Nucleus accumbens (tissue), 56 donors: ENCODE results near the gene DNAH14.
"Not testable (repeated sequence)": the region's sequence is repeated elsewhere in the genome, so short reads cannot be mapped to it uniquely, and the experiment has no call there.

Experiments
- DNase-seq, 56 donors: peaks; one replicate each; lab custom pipeline; 2025; lab: John Stamatoyannopoulos, UW

Gene DNAH14

DNA sequence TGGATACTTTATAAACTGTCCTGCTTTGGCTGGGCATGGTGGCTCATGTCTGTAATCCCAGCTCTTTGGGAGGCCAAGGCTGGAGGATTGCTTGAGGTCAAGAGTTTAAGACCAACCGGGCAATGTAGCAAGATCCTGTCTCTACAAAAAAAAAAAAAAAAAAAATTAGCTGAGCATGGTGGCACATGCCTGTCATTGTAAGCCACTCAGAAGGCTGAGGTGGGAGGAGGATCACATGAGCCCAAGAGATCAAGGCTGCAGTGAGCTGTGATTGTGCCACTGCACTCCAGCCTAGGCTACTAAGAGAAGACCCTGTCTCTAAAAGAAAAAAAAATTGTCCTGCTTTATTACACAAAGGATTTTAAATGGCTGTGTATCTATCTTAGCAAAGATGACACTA, 403.2 kb downstream of the DNAH14 start:
- DNase-seq = no peak

DNA sequence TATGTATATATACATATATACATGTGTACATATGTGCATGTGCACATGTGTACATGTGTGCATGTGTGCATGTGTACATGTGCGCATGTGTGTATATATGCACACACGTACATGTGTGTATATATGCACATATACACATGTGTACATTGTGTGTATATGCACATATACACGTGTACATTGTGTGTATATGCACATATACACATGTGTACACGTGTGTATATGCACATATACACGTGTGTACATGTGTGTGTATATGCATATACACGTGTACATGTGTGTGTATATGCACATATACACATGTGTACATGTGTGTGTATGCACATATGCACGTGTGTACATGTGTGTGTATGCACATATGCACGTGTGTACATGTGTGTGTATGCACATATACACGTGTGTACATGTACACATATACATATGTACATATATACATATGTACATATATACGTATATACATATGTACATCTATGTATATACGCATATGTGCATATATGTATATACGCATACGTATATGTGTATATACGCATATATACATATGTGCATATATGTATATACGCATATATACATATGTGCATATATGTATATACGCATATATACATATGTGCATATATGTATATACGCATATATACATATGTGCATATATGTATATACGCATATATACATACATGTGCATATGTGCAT, 405.8 kb downstream of the DNAH14 start:
- DNase-seq = not testable (repeated sequence)

- DNase-seq = no peak
Measured at GRCh38 chr1:225338545-225338944, 409.1 kb downstream of the DNAH14 start.

DNA sequence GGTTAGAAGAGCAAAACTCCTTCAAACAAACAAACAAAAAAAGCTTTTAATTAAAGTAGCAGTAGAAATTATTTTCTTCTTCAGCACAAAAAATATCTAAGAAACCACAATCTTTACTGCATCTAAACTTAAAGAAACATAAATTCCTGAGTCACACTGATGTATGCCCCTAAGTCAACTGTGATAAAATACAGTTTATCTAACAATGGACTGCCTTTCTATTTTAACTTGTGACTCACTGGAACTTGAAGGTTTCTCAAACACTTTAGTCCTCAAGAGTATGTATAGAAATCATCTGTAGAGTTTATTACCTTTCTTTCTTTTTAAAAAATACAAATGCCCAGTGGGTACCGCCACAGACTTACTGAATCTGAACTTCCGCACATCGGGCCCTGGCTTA, 412.2 kb downstream of the DNAH14 start:
- DNase-seq = no peak

DNA sequence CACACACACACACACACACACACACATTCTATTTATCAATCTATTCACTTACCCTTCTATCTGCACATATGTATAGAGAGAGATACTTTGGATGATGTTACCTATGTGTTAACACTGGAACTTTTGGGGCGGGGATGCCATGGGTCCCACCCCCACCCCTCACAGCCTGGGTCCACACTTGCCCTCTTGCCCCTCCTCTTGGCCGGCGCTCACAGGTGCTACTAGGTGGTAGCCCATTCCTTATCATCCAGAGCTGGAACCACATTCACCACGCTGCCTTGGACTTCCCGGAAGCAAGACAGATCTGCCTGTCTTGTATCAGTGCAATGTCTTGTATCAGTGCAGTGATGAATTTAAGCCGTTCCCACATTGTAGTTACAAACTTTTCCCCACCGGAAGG, 413.2 kb downstream of the DNAH14 start:
- DNase-seq = no peak

DNA sequence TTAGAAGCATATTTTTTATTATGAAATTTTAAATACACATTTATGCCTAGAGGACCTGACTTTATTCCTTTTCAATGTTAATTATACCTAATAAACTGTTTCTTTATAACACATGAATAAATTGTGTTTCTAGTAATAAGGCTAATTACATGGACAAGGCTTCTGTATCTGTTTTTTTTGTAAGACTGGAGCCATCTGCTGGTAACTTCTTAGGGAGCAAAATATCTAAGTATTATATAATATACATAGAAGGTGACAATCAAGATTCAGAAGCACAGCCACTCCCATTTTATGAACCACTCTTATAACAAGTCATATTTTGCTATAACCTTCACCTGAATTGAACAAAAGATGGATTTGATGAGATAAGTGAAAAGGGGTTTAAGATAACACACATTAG, 414.1 kb downstream of the DNAH14 start:
- no peak for DNase-seq

- no peak for DNase-seq
Measured at GRCh38 chr1:225347123-225347683, 417.7 kb downstream of the DNAH14 start.

GRCh38 chr1:225348400-225348799, 418.9 kb downstream of the DNAH14 start:
- DNase-seq = no peak

DNA sequence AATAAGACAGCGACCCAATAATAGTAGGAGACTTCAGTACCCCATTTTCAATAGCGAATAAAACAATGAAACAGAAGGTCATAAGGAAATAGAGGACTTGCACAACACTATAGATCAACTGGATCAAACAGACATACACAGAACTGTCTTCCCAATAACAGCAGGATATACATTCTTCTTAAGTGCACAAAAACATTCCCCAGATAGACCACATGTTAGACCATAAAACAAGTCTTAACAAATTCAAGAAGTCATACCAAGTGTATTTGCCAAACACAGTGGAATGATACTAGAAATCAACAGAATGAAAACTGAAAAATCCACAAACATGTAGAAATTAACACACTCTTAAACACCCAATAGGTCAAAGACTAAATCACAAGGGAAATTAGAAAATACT, 420.4 kb downstream of the DNAH14 start:
- DNase-seq = no peak

DNA sequence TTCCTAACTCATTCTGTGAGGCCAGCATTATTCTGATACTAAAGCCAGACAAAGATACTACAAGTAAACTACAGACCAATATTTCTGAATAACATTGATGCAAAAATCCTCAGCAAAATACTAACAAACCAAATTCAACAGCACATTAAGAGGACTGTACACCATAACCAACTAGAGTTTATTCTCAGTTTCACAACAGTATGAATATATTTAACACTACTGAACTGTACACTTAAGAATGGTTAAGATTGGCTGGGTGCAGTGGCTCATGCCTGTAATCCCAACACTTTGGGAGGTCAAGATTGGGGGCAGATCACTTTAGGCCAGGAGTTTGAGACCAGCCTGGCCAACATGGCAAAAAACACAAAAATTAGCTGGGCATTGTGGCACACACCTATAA, 421.4 kb downstream of the DNAH14 start:
- DNase-seq = no peak

DNA sequence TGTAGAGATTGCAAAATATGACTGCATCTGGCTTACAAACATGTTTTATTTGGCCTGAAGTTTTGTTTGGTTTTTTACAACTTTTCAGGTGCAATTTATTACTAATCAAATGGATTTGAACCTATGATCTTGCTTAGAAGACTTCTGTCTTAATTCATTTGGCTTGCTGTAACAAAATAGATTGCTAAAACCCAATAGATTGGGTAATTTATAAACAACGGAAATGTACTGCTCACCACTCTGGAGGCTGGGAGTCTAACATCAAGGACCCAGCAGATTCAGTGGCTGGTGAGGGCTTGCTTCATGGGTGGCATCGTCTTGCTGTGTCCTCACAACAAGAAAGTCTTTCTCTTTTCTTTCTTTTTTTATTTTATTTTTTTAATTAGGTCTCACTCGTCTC, 425.4 kb downstream of the DNAH14 start:
- DNase-seq = no peak

DNA sequence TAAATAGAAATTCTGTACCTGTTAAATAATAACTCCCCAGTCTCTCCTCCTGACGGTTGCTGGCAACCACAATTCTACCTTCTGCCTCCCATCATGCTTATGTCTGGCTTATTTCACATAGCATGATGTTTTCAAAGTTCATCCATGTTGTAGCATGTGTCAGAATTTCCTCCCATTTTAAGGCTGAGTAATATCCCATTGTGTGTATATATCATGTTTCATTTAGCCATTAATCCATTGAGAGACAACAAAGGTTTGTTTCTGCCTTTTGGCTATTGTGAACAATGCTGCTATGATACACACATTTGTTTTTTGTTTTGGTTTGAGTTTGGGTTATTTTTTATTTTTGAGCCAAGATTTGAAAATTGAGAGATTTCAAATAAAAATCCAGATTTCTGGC, 426.4 kb downstream of the DNAH14 start:
- DNase-seq = no peak

DNA sequence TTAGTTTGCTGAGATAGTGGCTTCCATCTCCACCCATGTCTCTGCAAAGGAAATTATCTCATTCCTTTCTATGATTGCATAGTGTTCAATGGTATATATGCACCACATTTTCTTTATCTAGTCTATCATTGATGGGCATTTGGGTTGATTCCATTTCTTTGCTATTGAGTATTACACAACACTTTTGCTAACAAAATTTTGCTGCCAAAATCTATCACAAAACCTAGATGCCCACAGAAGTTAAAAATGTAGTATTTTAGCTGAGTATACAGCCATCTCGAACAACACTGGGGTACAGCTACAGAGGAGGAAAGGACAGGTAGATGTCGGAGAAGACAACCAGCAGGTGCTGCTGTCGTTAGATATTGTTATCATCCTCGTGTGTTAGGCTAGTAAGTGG, 430.6 kb downstream of the DNAH14 start:
- DNase-seq = no peak

DNA sequence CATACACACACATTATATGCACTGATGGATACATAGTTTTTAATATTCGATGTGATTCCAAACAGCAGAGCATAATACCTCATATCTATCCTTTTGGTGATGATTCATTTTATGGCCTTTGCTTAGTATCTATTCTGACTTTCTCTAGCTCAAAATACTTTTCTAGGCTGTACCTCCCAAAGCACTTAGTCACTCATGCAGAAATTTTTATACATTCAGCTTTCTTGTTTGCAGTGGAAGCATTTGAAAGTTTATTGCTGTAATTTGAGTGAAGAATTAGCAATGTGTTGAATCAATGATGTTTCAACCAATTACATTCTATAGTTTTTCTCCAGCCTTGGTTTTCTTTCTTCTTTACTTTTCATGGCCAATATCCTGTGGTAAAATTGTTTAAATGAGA, 431.7 kb downstream of the DNAH14 start:
- DNase-seq = no peak

GRCh38 chr1:225362805-225363204, 433.3 kb downstream of the DNAH14 start:
- DNase-seq = no peak

GRCh38 chr1:225364439-225364838, 435.0 kb downstream of the DNAH14 start:
- DNase-seq = no peak

DNA sequence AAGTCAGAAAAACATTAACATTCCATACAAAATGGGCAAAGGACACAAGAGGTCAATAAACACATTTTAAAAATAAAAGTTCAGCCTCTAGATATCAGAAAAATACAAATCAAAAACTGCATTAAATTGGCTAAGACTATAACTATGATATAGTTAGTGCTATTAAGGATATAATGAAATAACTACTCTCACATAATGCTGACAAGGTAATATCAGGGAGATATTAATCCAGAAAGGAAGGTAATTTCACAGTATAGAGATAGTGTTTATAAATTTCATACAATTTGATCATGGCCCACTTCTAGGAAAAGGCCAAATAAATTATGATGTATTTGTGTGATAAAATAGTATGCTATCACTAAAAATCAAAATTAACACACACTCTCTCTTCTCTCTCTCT, 436.5 kb downstream of the DNAH14 start:
- no peak for DNase-seq

DNA sequence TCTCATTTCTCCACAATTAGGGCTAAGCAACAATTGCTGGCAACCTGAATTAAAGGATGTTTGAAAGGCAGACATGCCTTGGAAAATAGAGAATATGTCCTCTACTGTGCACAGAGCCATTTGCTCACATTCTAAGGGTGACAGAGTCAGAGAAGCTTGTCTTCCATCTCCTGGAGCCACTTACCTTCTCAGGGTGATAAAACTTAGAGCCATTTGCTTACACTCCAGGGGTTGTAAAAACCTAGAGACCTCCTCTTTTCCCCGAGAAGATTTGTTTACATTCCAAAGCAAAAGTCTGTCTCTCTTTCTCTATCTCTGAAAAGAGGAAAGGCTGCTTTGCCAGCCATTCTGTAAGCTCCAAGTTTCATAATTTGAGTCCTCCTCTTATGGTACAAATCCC, 437.1 kb downstream of the DNAH14 start:
- DNase-seq = no peak

- DNase-seq = no peak
Measured at GRCh38 chr1:225368036-225368552, 438.6 kb downstream of the DNAH14 start.

DNA sequence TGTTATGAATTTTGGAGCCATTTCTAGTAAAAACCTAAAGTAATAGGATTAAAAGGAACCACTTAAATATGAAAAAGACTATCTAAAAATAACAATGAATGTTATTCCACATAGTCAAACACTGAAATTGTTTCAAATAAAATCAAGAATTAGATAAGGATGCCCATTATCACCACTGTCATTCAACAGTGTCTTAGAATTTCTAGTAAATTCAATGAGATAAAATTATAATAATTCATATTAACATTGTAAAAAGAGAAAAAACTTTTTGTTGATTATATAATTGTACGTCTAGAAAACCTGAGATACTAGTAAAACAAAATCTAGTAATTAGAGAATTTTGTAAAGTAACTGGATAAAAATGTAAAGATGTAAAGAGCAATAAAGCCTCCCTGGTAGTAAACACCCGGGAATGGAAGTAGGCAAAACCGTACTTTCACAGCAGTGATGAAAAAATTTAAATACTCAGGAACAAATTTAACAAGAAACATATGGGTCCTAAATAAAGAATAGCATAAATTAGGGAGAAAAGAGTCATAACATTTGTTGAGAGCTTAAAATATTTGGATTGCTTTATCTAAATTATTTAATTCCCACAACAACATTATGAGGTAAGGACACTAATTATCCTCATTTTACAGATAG, 442.0 kb downstream of the DNAH14 start:
- DNase-seq = no peak

GRCh38 chr1:225373155-225373554, 443.7 kb downstream of the DNAH14 start:
- DNase-seq = no peak

GRCh38 chr1:225374996-225375395, 445.5 kb downstream of the DNAH14 start:
- DNase-seq = no peak
